GM19372 (cell line): ENCODE results near the gene SGSH.

Experiments
- ATAC-seq: cut with Tn5 transposase; IDR thresholded peaks from one replicate; pipeline ENCODE4 v1.9.1; 2021; ENCODE audit warnings: mild to moderate bottlenecking, low read depth, moderate library complexity; ENCODE audit not compliant: unreplicated experiment

SGSH gene

DNA sequence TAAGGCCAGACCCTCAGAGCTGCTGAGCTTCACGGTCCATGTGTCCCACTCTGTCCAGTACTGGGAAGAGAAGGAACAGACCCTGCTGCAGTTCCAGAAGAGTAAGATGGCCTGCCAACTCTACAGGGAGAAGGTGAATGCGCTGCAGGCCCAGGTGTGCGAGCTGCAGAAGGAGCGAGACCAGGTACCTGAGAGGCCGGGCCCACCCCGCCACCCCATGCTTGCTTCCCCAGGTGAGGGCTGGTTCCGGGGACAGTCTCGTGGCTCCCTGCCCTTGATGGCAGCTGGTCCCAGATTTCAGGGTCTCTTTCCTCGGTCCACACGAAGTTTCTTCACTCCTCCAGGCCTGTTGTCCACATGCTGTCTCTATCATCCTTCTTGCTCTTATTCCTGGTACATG lies 29.4 kb downstream of the SGSH start:
- ATAC-seq = no peak

DNA sequence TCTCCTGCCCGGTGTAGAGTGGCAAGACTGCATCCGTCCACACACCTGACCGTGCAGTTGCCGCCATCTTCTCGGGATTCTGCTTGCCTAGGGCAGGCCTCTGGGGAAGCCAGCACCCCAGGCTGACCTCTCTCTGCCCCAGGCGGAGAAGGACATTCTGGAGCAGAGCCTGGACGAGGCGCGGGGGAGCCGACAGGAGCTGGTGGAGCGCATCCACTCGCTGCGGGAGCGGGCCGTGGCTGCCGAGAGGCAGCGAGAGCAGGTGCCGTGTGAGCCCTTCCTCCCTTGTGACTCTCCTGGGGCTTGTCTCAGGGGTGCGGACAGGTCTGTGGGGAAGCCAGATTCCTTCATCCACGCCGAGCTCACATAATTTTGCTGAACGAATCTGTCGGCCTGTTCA lies 30.5 kb downstream of the SGSH start:
- ATAC-seq = no peak

DNA sequence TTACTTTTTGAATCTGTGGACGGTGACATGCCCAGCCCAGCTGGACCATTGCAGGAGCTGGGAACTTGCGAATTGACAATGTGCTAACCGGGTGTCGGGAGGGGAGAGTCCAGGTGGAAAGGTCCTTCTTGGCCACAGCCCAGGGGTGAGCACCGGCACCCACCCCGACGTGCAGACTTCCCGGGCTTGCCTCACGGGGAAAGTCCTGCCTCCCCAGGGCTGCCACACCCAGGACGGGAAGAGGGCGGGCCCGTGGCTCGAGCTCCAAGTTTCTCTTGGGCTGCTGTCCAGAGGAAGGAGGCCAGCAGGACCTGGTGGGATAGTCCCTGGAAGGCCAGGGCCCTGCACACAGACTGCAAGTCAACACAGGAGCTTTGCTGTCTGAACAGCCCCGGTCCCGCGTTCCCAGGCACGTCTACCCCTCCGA lies 32.6 kb downstream of the SGSH start:
- ATAC-seq = no peak

DNA sequence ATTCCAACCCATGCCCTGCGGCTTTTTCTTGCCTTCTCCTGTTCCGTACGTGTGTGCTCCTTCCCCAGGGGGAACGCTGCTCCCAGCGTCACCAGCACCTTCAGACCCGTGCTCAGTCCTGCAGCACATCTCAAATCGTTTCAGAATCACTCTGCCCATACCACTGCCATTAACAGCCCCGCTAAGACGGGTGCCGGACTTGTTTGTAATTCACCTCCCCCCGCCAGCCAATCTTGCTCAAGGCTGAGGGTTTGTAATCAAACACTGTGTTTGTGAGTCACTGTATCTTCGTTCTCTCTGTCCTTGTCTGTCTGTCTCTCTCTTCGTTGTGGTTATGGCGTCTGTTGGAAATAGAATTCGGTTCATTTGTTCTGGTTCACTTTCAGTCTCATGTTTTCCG lies 33.0 kb downstream of the SGSH start:
- ATAC-seq = no peak

DNA sequence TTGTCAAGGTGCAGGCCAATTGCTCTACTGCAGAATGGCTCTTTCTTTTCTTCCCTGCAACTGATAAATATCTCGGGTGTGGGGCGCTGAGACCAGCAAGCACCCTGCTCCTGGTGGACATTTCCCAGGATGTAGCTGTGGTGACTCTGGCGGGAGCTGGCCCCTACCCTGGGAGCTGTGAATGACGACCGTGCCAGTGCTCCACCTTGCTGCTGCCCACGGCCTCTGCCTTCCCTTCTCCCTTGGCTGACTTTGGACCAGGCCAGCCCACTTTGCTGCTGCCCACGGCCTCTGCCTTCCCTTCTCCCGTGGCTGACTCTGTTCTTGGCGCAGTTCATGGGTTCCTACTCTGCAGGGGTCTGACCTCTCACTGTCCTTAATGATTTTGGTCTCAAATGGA lies 34.2 kb downstream of the SGSH start:
- no peak for ATAC-seq

DNA sequence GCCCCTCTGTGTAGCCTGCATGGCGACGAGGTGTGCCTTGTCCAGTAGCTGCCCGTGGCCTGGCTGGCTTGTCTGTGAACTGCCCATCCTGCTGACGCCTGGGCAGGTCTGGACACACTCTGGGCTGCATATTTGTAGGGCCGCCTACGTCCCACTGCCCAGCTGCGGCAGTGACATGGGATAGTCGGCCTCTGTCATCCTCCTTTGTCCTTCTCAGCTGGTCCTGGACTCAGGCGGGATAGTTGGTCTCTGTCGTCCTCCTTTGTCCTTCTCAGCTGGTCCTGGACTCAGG lies 35.8 kb downstream of the SGSH start:
- ATAC-seq = no peak

DNA sequence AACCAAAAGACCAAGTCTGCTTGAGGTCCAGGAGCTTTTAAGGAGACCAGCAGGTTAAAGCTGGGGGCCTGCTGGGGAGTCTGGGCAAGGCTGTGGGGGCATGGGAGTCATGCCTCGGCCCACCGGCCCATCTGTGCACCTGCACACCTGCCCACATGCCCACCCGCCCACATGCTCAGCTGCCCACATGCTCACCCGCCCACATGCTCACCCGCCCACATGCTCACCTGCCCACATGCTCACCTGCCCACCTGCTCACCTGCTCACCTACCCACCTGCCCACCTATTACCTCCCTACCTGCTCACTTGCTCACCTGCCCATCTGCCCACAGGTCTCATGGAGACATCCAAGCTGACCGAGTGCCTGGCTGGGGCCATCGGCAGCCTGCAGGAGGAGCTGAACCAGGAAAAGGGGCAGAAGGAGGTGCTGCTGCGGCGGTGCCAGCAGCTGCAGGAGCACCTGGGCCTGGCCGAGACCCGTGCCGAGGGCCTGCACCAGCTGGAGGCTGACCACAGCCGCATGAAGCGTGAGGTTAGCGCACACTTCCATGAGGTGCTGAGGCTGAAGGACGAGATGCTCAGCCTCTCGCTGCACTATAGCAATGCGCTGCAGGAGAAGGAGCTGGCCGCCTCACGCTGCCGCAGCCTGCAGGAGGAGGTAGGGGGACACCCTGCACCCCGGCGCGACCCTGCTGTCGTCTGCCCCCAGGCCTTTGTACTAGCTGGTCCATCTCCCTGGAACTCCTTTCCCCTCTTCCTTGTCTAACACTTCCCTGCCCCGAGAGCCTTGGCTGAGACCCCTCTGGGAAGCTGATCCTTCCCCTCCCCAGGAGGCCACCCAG lies 36.3 kb downstream of the SGSH start:
- ATAC-seq = no peak

DNA sequence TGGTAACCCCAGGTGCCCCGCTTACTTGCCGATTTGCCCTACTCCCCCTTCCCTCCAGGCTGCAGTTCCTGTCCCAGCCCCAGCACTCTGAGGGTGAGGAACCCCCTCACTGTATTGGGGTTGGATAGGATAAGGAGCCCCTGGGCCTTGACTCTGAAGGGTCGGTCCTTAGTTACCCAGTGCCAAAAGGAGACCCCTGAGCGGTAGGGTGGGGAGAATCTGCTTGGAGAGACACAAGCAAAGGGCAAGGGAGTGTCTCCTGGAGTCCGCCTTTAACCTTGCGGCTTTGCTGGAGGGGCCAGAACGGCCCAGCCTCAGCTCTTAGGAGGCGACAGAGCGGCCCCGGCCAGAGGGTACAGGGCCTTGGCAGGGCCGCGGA lies 37.3 kb downstream of the SGSH start:
- no peak for ATAC-seq

DNA sequence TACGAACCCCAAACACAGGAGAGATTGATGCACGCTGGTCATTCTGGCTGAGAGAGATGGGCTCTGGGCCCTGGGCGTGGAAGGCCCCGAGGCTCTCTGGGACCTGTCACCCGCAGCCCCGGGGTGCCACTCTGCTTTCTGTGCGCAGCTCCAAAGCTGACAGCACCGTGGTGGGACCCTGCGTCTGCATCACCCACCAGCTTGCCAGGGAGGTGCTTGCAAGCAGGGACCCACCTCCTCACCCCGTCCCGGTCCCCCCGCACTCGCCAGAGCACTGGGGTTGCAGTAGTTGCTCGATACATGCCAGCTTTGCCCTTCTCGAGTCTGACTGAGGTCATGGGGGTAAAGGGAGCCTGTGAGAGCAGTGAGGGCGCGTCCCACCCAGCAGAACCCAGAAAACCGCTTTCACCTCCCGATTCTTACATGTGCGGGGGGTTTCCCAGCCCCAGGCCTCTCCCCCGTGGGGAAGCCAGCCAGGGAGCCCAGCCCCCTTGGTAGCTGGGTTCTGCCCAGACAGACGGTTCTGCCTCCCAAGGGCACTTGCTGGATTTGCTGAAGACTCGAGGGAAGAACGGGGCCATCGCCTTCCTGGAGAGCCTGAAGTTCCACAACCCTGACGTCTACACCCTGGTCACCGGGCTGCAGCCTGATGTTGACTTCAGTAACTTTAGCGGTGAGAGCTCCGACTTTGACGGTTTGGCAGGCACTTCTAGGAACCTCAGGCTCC lies 37.9 kb downstream of the SGSH start:
- no peak for ATAC-seq

DNA sequence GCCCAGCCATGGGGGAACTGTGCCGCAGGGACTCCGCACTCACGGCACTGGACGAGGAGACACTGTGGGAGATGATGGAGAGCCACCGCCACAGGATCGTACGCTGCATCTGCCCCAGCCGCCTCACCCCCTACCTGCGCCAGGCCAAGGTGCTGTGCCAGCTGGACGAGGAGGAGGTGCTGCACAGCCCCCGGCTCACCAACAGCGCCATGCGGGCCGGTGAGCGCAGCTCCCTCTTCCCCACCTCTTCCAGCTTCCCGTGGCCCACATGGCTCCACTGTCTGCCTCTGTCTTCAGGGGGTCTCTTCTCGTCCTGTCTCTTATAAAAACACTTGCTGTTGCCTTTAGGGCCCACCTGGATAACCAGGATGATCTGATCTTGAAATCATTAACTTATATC lies 38.7 kb downstream of the SGSH start:
- no peak for ATAC-seq

DNA sequence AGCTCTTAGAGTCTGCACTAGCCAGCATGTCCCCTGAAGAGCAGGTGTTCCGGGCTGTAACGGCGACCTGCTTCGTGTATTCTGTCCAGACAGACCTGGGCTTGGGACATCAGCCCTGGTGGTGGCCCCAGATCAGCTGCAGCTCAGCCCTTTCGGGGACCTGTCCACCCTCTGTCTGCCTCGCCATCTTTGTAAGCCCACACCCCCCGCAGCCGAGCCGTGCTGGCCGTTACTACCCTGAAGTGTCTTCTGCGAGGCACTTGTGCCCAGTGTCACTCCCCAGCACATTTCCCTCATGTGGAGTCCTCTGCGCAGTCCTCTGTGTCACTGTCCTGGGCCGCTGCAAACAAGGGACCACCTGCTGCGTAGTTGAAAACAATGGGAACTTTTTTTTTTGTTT lies 39.9 kb downstream of the SGSH start:
- ATAC-seq = no peak

DNA sequence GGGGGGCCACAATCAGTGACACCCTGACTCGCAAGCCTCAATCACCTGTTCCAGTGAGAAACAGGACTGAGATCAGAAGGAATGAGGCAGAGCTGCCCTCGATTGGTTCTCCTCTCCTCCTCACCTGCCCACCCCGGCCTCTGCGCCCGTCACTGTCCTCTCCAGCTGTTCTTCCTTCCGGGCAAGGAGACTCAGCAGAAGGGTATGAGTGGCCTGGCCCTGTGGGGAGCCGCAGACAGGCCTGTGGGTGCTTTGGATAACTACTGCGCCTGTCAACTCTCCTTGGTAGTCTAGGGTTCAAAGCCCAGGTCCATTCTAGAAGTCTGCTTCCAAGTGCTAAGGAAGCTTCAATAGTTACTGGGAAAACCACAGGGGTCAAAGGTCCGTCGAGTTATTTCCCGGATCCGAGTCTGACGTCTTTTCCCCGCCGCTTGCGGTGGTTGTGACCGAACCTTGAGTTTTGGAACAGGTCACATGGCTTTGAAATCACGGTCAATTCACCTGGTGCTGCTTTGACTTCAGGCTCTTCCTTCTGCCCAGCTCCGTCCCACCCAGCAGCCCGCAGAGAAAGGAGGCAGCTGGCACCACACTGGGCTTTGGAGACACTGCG lies 42.0 kb downstream of the SGSH start:
- ATAC-seq = no peak

DNA sequence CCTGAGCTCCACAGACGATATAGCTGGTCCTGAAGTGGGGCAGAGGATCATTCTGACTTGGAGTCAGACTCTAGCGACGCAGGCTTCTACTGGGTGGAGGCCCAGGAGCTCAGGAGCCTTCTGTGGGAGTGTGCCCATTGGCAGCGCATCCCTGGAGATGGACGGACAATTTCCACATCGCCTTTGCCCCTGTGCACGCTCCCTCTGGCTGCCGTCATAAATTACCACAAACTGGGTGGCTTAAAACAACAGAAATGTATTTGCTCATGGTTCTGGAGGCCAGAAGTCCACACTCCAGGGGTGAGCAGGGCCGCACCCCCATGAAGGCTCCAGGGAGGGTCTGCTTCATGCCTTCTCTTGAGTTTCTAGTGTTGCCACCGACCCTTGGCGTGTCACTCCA lies 43.4 kb downstream of the SGSH start:
- ATAC-seq = no peak

DNA sequence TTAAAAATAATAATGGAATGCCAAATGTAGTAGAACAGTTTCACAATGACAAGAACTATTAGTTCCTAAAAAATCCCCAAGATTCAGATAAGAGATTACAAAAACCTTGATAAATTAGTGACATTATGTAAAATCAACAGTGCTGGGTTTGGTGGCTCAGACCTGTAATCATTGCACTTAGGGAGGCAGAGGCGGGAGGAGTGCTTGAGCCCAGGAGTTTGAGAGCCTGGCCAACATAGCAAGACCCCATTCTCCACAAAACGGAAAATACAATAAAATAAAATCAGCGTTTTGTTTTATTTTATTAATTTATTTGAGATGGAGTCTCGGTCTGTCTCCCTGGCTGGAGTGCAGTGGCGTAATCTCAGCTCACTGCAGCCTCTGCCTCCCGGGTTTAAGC lies 46.2 kb downstream of the SGSH start:
- no peak for ATAC-seq

DNA sequence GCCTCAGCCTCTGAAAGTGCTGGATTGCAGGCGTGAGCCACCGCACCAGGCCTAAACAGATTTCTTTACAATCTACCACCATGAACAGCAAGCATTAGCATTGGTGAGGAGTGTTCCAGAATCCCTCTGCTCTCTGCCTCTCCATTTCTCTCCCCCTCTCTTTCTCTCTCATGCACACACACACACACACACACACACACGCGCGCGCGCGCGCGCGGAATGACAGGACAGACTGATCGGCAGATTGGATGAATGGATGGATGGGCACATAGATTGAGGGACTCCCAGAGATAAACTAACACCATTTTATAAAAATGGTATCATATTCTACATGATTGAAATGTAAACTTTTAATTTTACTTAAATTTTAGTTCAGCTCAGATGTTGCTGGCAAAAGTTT lies 47.0 kb downstream of the SGSH start:
- no peak for ATAC-seq

DNA sequence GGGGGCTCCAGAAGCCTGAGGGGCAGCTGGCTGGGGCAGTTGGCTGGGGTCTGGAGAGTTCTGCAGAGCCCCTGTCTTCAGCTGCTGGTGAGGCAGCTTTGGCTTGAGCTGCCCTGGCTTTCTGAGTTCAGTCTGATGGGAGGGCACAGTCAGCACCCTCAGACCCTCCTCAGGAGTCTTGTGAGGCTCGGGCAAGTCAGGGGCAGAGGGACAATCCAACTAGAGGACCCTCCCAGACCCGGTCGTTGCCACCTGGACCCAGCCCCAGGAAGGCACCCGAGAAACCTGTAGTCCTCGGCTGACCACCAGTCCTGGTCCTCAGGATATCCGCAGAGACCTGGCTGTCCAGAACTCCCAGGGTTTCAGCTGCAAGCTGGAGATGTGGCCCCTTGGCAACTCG lies 48.5 kb downstream of the SGSH start:
- ATAC-seq = no peak

DNA sequence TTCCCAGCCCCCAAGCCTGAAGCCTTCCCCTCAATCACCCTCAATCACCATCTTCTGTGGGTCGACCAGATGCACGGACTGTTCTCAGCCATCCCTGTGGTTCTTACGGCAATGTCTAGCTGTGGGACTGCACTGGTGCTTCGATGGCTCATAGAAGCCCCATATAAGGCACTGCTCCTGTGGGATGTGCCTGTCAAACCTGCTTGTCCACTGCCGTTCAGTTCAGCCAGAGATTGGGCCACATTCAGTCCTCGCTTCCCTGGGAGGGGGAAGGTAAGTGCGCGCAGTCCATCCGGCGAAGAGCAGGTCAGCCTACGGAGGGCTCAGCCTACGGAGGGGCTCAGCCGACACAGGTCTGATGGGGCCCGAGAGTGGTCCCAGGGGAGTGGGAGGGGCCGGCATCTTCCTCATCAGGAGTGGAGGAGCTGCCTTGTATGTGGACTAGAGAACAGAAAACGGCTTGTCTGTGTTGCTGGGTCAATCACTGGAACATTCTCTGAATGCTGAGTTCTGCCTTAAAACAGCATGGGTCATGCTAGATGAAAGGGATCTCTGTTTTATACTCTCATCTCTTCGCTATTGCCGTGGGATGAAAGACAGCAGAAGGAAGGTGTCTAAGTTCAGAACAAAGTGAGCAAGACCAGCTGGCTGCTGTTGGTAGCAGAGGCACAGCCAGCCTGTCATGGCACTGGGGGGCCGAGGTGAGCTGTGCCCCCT lies 50.2 kb downstream of the SGSH start, which contains the start of gene CARD14:
Gene CARD14, plus strand, starts transcription at position 247 of the 717 bp plus-strand sequence. CDS start 11,409 bp downstream, outside the sequence.
- ATAC-seq = no peak

DNA sequence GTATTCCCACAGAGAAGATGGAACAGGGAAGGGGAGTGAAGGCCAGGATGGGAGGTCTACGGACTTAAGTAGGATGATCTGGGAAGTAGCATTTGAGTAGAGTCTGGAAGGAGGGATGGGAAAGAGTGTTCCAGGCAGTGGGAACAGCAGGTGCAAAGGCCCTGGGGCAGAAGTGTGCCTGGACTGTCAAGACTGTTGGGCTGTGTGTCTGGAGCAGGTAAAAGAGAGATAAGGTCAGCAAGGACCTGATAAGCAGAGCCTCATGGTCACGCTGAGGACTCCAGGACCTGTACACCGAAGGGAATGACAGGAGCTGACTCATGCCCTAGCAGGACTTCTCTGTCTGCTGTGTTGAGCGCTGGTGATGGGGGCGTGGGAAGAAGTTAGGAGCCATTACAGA lies 51.0 kb downstream of the SGSH start:
- no peak for ATAC-seq

DNA sequence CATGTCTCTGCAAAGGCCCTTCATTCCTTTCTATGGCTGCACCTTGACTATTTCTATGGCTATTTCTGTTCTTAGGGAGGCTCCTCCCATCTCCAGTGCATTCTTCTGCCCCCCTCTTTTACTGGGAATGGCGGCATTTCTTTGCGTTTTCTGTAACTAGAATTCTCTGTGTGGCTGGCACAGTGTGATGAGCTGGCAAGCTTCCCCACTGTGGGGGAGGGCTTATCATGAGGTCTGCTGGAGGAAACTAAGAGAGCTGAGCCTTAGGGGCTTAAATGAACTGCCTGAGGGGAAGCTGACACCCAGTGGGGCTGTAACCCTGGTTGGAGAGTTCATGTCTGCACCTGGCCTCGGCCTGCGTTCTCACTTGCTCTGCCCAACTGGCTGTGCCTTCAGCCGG lies 51.8 kb downstream of the SGSH start:
- ATAC-seq = no peak

DNA sequence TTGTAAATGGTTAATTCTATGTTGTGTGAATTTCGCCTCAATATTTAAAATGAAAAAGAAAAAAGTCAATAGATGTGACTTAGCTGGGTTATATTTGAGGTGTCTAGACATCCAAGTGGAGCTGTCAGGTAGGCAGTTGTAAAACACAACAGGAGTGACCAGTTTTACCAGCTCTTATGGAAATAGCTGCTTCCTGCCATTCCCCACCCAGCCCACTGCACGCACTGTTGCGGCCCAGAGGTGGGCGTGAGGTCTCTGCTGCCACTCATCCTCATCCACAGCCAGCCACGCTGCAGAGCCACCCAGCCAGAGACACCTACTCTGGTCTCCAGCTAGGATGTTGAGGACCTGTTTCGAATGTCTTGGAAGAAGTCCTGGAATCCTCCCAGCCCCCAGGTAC lies 53.7 kb downstream of the SGSH start:
- no peak for ATAC-seq

DNA sequence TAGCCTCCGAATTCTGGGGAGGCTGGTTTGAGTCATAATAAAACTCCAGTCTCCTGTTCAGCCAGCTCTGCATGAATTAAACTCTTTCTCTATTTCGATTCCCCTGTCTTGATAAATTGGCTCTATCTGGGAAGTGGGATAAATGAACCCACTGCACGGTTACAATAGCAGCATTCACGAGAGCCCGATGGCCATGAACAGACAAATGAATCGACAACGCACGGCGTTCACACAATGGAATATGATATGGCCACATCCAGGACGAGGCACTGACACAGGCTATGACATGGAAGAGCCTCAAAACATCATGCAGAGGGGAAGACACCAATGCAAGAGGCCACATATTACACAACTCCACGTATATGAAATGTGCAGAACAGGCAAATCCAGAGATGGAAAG lies 55.9 kb downstream of the SGSH start:
- no peak for ATAC-seq
